Spleen (tissue), 11 donors: Measurements from ENCODE around the gene LAMC2. TPM values are rescaled to one million over a fixed set of nuclear protein-coding genes. Genes with fewer than 3 reads are reported as not detected.

ENCODE experiments used
- DNase-seq: peaks from one replicate; pipeline ENCODE4 v3.0.0-alpha.2; 2020
- H3K27ac ChIP-seq, 8 donors: fragments of 200-600 bp; sonication (generic) in 7 of 8; 1 replicate in 4 of 8; 2 replicates in 4 of 8; pipeline versions ENCODE4 v1.5.0 to v1.8.0; 2016 to 2021; ENCODE audit warnings: inconsistent platforms in 4 of 8, mild to moderate bottlenecking in 4 of 8, moderate library complexity in 1 of 8
- H3K27me3 ChIP-seq, 7 donors: fragments of 200-600 bp; sonication (generic) in 6 of 7; replicated peaks in 1 of 7; 1 replicate in 4 of 7; 2 replicates in 3 of 7; pipeline versions ENCODE4 v1.5.0 to v1.8.0; 2016 to 2021; ENCODE audit warnings: inconsistent platforms in 3 of 7, mild to moderate bottlenecking in 1 of 7
- H3K36me3 ChIP-seq, 6 donors: fragments of 200-600 bp; sonication (generic) in 5 of 6; 1 replicate in 4 of 6; 2 replicates in 2 of 6; pipeline versions ENCODE4 v1.5.0 to v1.8.0; 2016 to 2021; ENCODE audit warnings: inconsistent platforms in 2 of 6
- H3K4me1 ChIP-seq, 6 donors: fragments of 200-600 bp; sonication (generic) in 5 of 6; 1 replicate in 3 of 6; 2 replicates in 3 of 6; pipeline versions ENCODE4 v1.5.0 to v1.8.0; 2016 to 2021; ENCODE audit warnings: inconsistent platforms in 3 of 6
- H3K4me3 ChIP-seq, 8 donors: fragments of 200-600 bp; sonication (generic) in 7 of 8; 1 replicate in 4 of 8; 2 replicates in 4 of 8; pipeline versions ENCODE4 v1.5.0 to v1.8.0; 2016 to 2021; ENCODE audit warnings: inconsistent platforms in 4 of 8, mild to moderate bottlenecking in 4 of 8, moderate library complexity in 2 of 8
- H3K9me3 ChIP-seq, 8 donors: fragments of 200-600 bp; sonication (generic) in 7 of 8; 1 replicate in 4 of 8; 2 replicates in 4 of 8; pipeline versions ENCODE4 v1.5.0 to v1.8.0; 2016 to 2021; ENCODE audit warnings: inconsistent platforms in 4 of 8
- CTCF ChIP-seq, 11 experiments: fragments of 200-600 bp in 7 of 11; fragments of 450-650 bp in 4 of 11; sonication (generic) in 4 of 11; IDR thresholded peaks in 8 of 11; conservative IDR thresholded peaks in 3 of 11; 1 replicate in 7 of 11; 2 replicates in 4 of 11; pipeline versions ENCODE4 v1.4.0 to v1.8.0; 2016 to 2021; ENCODE audit warnings: antibody characterized with exemption in 11 of 11, inconsistent platforms in 4 of 11, mild to moderate bottlenecking in 1 of 11
- POLR2A ChIP-seq, 3 donors: fragments of 450-650 bp; IDR thresholded peaks; one replicate each; pipeline ENCODE4 v1.5.1; 2017; ENCODE audit warnings: antibody characterized with exemption in 3 of 3, mild to moderate bottlenecking in 1 of 3
- POLR2AphosphoS5 ChIP-seq, 3 donors: sonication (generic); formaldehyde crosslinking; IDR thresholded peaks; one replicate each; pipeline ENCODE4 v1.5.1; 2017; ENCODE audit warnings: antibody characterized with exemption in 3 of 3
- WGBS, 5 donors: extraction: QIAGEN DNeasy Blood & Tissue Kit in 3 of 5; methylation state at CpG; one replicate each; pipeline versions ENCODE4 v1.1.5 to v1.1.7; 2013 to 2018; 5-methylcytosine and 5-hydroxymethylcytosine counted together
- intact Hi-C: fragments of 100-400 bp; cut with DNase I; formaldehyde crosslinking; loops from one replicate; pipeline ENCODE4 v1.15.0; 2023; ENCODE audit warnings: low total_unique reads
- polyA plus RNA-seq, 3 donors: library from polyadenylated mRNA; stranded (reverse); fragments of 200-250 nt; gene quantifications; one replicate each; pipeline ENCODE4 v1.2.1, GENCODE V29; 2013
- total RNA-seq, 7 donors: library from RNA; depleted of rRNA in 3 of 7; stranded (reverse); fragments of >200 nt in 3 of 7; fragmentation: NEBNext Ultra II Directional in 4 of 7; extraction: Animal tissue kit (Norgen Biotek cat#: 25700) in 4 of 7; gene quantifications; one replicate each; pipeline versions ENCODE4 v1.1.0 to v1.2.1, GENCODE V29; 2016 to 2021
- donor health status: healthy with polysubstance abuse.
- donor health status: DM: no; HTN: no; CAD: no; lungs with moderate emphysema.
- donor health status: DM: no; HTN: no; CAD: no.
- donor health status: Bipolar disorder and iron deficiency.
- donor health status: healthy.
- donor health status: DM: no; HTN: no; CAD: no.
- donor health status: DM: yes; HTN: yes; CAD: no.

Gene LAMC2
- total and polyA plus RNA-seq, 10 donors, result 0.13 to 1.4 (median 0.67) TPM; not detected in 1

GRCh38 chr1:183178545-183178944, 7.5 kb upstream of the LAMC2 start:
- Histone ChIP-seq H3K9me3 (no peaks in the 10 kb centered on the region), H3K36me3 (no peaks in the 10 kb centered on the region), H3K27ac (no peak overlapping the region), H3K27me3 (no peaks in the 10 kb centered on the region), H3K4me3 (no peak overlapping the region), H3K4me1 (peaks cover 0 to 15% (median 10%) of the 10 kb centered on the region in 6 donors)
- DNase-seq, result no peak
- TF ChIP-seq CTCF (IDR thresholded peaks at IDR 0.05 in 8 of 11, conservative IDR thresholded peaks at IDR 0.05 in 3 of 11) (no peak), POLR2A (IDR thresholded peaks at IDR 0.05) (no peak), POLR2AphosphoS5 (IDR thresholded peaks at IDR 0.05) (no peak)
- WGBS, 5 donors, result 80 to 93% (median 84%) methylated on average over 7 of the region's 7 CpGs
- intact Hi-C loops, result no loop called here

- Histone ChIP-seq H3K9me3 (no peaks in the 10 kb centered on the region), H3K27me3 (no peaks in the 10 kb centered on the region), H3K36me3 (no peaks in the 10 kb centered on the region), H3K4me1 (peaks cover 0 to 15% (median 10%) of the 10 kb centered on the region in 6 donors), H3K27ac (no peak overlapping the region), H3K4me3 (no peak overlapping the region)
- intact Hi-C loops, result no loop called here
- no peak for DNase-seq
- 83 to 95% (median 94%) methylated on average over 2 of the region's 2 CpGs for WGBS, 5 donors
- no peak for TF ChIP-seq CTCF (IDR thresholded peaks at IDR 0.05 in 8 of 11, conservative IDR thresholded peaks at IDR 0.05 in 3 of 11)
Observed at GRCh38 chr1:183179033-183179432, 7.0 kb upstream of the LAMC2 start.

GRCh38 chr1:183180218-183180617, 5.8 kb upstream of the LAMC2 start:
- no peaks in the 10 kb centered on the region for H3K36me3 ChIP-seq
- 21 to 29% (median 23%) methylated on average over 3 of the region's 3 CpGs for WGBS, 5 donors
- peaks cover 0 to 15% (median 10%) of the 10 kb centered on the region in 6 donors for H3K4me1 ChIP-seq
- intact Hi-C loops, result no loop called here
- peaks cover 0 to 4% (median 0%) of the 10 kb centered on the region in 7 donors for H3K27me3 ChIP-seq
- H3K9me3 ChIP-seq, result no peaks in the 10 kb centered on the region
- no peak overlapping the region for H3K4me3 ChIP-seq
- no peak for DNase-seq
- H3K27ac ChIP-seq, result peak overlapping the region in 2 of 8 donors; percentile 22 to 40
- no peak for TF ChIP-seq POLR2A (IDR thresholded peaks at IDR 0.05)
- TF ChIP-seq CTCF (IDR thresholded peaks at IDR 0.05 in 8 of 11, conservative IDR thresholded peaks at IDR 0.05 in 3 of 11), result no peak
- TF ChIP-seq POLR2AphosphoS5 (IDR thresholded peaks at IDR 0.05), result no peak

- peaks cover 0 to 15% (median 10%) of the 10 kb centered on the region in 6 donors for H3K4me1 ChIP-seq
- no peak overlapping the region for H3K4me3 ChIP-seq
- intact Hi-C loops, result no loop called here
- H3K27ac ChIP-seq, result peak overlapping the region in 2 of 8 donors; percentile 22 to 40
- H3K27me3 ChIP-seq, result peaks cover 0 to 9% (median 4%) of the 10 kb centered on the region in 7 donors
- DNase-seq, result no peak
- WGBS, 5 donors, result 25 to 63% (median 47%) methylated on average over 3 of the region's 3 CpGs
- TF ChIP-seq POLR2A (IDR thresholded peaks at IDR 0.05) (no peak), CTCF (IDR thresholded peaks at IDR 0.05 in 8 of 11, conservative IDR thresholded peaks at IDR 0.05 in 3 of 11) (no peak), POLR2AphosphoS5 (IDR thresholded peaks at IDR 0.05) (no peak)
- no peaks in the 10 kb centered on the region for H3K36me3 ChIP-seq
- H3K9me3 ChIP-seq, result no peaks in the 10 kb centered on the region
Observed at GRCh38 chr1:183180634-183181056, 5.4 kb upstream of the LAMC2 start.
